ENCODE measurements around the gene FBXO47. TPM values are rescaled to one million over a fixed set of nuclear protein-coding genes. Genes with fewer than 3 reads are reported as not detected.

Gene FBXO47
- total RNA-seq, 1 donor from 2014 or later = not detected

GRCh38 chr17:39011907-39012468, 44.8 kb upstream of the FBXO47 start:
- peak; percentile 78 for DNase-seq (ENCODE audit: low spot score)
- no peak overlapping the region for H2AFZ ChIP-seq (replicated peaks)
- Mint-ChIP-seq H3K36me3 (no peaks in the 10 kb centered on the region), H3K4me1 (peaks cover 6% of the 10 kb centered on the region), H3K9me3 (peaks cover 6% of the 10 kb centered on the region), H3K27ac (no peak overlapping the region), H3K4me3 (no peak overlapping the region), H3K27me3 (ENCODE audit: insufficient read depth, low read depth) (peaks cover 2% of the 10 kb centered on the region)
- H3K36me3 ChIP-seq = no peaks in the 10 kb centered on the region
- H4K20me1 ChIP-seq (ENCODE audit: low read depth) = no peaks in the 10 kb centered on the region
- H3F3A ChIP-seq (ENCODE audit: low read depth) = peaks cover 13% of the 10 kb centered on the region
- H3K4me2 ChIP-seq = peak overlapping the region; percentile 51
- H3K79me2 ChIP-seq (ENCODE audit: low read depth) = no peaks in the 10 kb centered on the region
- TF ChIP-seq EZH2phosphoT487 (IDR thresholded peaks at IDR 0.05) = no peak
- TF ChIP-seq, protein P1, sequence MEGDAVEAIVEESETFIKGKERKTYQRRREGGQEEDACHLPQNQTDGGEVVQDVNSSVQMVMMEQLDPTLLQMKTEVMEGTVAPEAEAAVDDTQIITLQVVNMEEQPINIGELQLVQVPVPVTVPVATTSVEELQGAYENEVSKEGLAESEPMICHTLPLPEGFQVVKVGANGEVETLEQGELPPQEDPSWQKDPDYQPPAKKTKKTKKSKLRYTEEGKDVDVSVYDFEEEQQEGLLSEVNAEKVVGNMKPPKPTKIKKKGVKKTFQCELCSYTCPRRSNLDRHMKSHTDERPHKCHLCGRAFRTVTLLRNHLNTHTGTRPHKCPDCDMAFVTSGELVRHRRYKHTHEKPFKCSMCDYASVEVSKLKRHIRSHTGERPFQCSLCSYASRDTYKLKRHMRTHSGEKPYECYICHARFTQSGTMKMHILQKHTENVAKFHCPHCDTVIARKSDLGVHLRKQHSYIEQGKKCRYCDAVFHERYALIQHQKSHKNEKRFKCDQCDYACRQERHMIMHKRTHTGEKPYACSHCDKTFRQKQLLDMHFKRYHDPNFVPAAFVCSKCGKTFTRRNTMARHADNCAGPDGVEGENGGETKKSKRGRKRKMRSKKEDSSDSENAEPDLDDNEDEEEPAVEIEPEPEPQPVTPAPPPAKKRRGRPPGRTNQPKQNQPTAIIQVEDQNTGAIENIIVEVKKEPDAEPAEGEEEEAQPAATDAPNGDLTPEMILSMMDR (IDR thresholded peaks at IDR 0.05) = peak; percentile 11
- no peaks in the 10 kb centered on the region for H3K9me3 ChIP-seq (ENCODE audit: low read depth)
- H3K27ac ChIP-seq = no peak overlapping the region
- no peak overlapping the region for H3K4me3 ChIP-seq
- no peaks in the 10 kb centered on the region for H3K27me3 ChIP-seq
- no peak overlapping the region for H3K9ac ChIP-seq
- peaks cover 9% of the 10 kb centered on the region for H3K4me1 ChIP-seq

GRCh38 chr17:39009581-39010001, 42.4 kb upstream of the FBXO47 start:
- Histone ChIP-seq H3K36me3 (no peaks in the 10 kb centered on the region), H3K79me2 (ENCODE audit: low read depth) (no peaks in the 10 kb centered on the region), H3K9me3 (ENCODE audit: low read depth) (no peaks in the 10 kb centered on the region), H3K27me3 (no peaks in the 10 kb centered on the region), H3K27ac (no peak overlapping the region), H3F3A (ENCODE audit: low read depth) (peaks cover 13% of the 10 kb centered on the region), H4K20me1 (ENCODE audit: low read depth) (no peaks in the 10 kb centered on the region), H2AFZ (replicated peaks) (no peak overlapping the region), H3K4me2 (no peak overlapping the region), H3K4me1 (peaks cover 9% of the 10 kb centered on the region), H3K4me3 (no peak overlapping the region), H3K9ac (no peak overlapping the region)
- peaks cover 6% of the 10 kb centered on the region for H3K9me3 Mint-ChIP-seq
- no peak overlapping the region for H3K4me3 Mint-ChIP-seq
- TF ChIP-seq EZH2phosphoT487 (IDR thresholded peaks at IDR 0.05) = no peak
- no peak for TF ChIP-seq EZH2 (IDR thresholded peaks at IDR 0.05)
- TF ChIP-seq, protein P1 (IDR thresholded peaks at IDR 0.05) = no peak
- peaks cover 6% of the 10 kb centered on the region for H3K27me3 Mint-ChIP-seq (ENCODE audit: insufficient read depth, low read depth)
- H3K36me3 Mint-ChIP-seq = no peaks in the 10 kb centered on the region
- no peak overlapping the region for H3K27ac Mint-ChIP-seq
- DNase-seq (ENCODE audit: low spot score) = no peak
- peaks cover 6% of the 10 kb centered on the region for H3K4me1 Mint-ChIP-seq

DNA sequence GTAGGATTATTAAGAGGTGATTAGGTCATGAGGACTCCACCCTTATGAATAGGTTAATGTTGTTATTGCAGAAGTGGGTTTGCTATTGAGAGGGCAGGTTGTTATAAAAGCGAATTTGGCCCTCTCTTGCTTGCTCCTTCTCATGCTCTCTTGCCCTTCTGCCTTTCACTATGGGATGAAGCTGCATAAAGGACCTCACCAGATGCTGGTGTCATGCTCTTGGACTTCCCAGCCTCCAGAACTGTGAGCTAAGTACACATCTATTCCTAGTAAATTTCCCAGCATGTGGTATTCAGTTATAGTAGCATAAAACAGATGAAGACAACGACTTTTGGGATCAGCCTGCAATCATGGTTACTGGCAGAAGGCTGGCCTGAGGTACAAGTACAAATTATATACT, 41.4 kb upstream of the FBXO47 start:
- no peak overlapping the region for H2AFZ ChIP-seq (replicated peaks)
- H3K4me1 ChIP-seq = peaks cover 9% of the 10 kb centered on the region
- no peak overlapping the region for H3K4me3 ChIP-seq
- DNase-seq (ENCODE audit: low spot score) = no peak
- no peaks in the 10 kb centered on the region for H3K79me2 ChIP-seq (ENCODE audit: low read depth)
- Mint-ChIP-seq H3K4me3 (no peak overlapping the region), H3K4me1 (peaks cover 6% of the 10 kb centered on the region), H3K9me3 (peaks cover 6% of the 10 kb centered on the region), H3K36me3 (no peaks in the 10 kb centered on the region), H3K27me3 (ENCODE audit: insufficient read depth, low read depth) (peaks cover 7% of the 10 kb centered on the region), H3K27ac (no peak overlapping the region)
- no peak overlapping the region for H3K9ac ChIP-seq
- no peaks in the 10 kb centered on the region for H3K27me3 ChIP-seq
- H3K9me3 ChIP-seq (ENCODE audit: low read depth) = no peaks in the 10 kb centered on the region
- peaks cover 13% of the 10 kb centered on the region for H3F3A ChIP-seq (ENCODE audit: low read depth)
- no peak overlapping the region for H3K4me2 ChIP-seq
- no peaks in the 10 kb centered on the region for H3K36me3 ChIP-seq
- TF ChIP-seq, protein P1 (IDR thresholded peaks at IDR 0.05) = no peak
- TF ChIP-seq EZH2 (IDR thresholded peaks at IDR 0.05) = no peak
- TF ChIP-seq EZH2phosphoT487 (IDR thresholded peaks at IDR 0.05) = no peak
- no peaks in the 10 kb centered on the region for H4K20me1 ChIP-seq (ENCODE audit: low read depth)
- no peak overlapping the region for H3K27ac ChIP-seq
